MCF 10A (cell line): ENCODE measurements around the gene MYO7B. TPM values are rescaled to one million over a fixed set of nuclear protein-coding genes. Genes with fewer than 3 reads are reported as not detected.

ENCODE experiments used
- BruUV-seq: library from RNA; stranded (reverse); fragments of 400-500 nt; replicated peaks from 2 replicates; lab custom pipeline; 2021; lab: Mats Ljungman, UMichigan
- CTCF ChIA-PET: fragments of 300-600 bp; sonication (Branson Sonifier 250); formaldehyde crosslinking; extraction: SDS; loops from one replicate; lab custom pipeline; 2021; ENCODE audit warnings: antibody characterized with exemption, inconsistent platforms; lab: Yijun Ruan, JAX
- POLR2A ChIA-PET: fragments of 300-600, 350-650 bp; sonication (Branson Sonifier 250); formaldehyde crosslinking; extraction: SDS; loops from one replicate; lab custom pipeline; 2020; ENCODE audit warnings: antibody characterized with exemption, inconsistent platforms; lab: Yijun Ruan, JAX
- DNase-seq: peaks from one replicate; pipeline ENCODE4 v3.0.0-alpha.2; 2018; ENCODE audit not compliant: unreplicated experiment
- H3K27ac Mint-ChIP-seq: one replicate; pipeline ENCODE4 v1.8.0; 2022; ENCODE audit warnings: mild to moderate bottlenecking, low read depth, mixed read lengths; ENCODE audit not compliant: unreplicated experiment
- H3K27me3 Mint-ChIP-seq: one replicate; pipeline ENCODE4 v1.8.0; 2022; ENCODE audit warnings: mixed read lengths; ENCODE audit not compliant: insufficient read depth, unreplicated experiment
- H3K36me3 Mint-ChIP-seq: one replicate; pipeline ENCODE4 v1.8.0; 2022; ENCODE audit warnings: mild to moderate bottlenecking, moderate library complexity, mixed read lengths; ENCODE audit not compliant: insufficient read depth, unreplicated experiment
- H3K4me1 Mint-ChIP-seq: one replicate; pipeline ENCODE4 v1.8.0; 2022; ENCODE audit warnings: mixed read lengths; ENCODE audit not compliant: insufficient read depth, unreplicated experiment
- H3K4me3 Mint-ChIP-seq: one replicate; pipeline ENCODE4 v1.8.0; 2022; ENCODE audit warnings: mild to moderate bottlenecking, moderate library complexity, mixed read lengths; ENCODE audit not compliant: unreplicated experiment
- H3K9me3 Mint-ChIP-seq: one replicate; pipeline ENCODE4 v1.8.0; 2022; ENCODE audit warnings: mixed read lengths; ENCODE audit not compliant: unreplicated experiment
- intact Hi-C: fragments of 100-400 bp; cut with micrococcal nuclease; formaldehyde crosslinking; loops from 2 replicates; pipeline ENCODE4 v1.14.1; 2022
- total RNA-seq: library from RNA; stranded (reverse); gene quantifications from 2 replicates; pipeline ENCODE4 v1.2.3, GENCODE V29; 2022
- TF ChIP-seq, protein P1 (sequence below): fragments of 200-600 bp; IDR thresholded peaks from one replicate; pipeline ENCODE4 v1.8.0; 2022; ENCODE audit warnings: antibody characterized with exemption, mild to moderate bottlenecking; ENCODE audit not compliant: unreplicated experiment

MYO7B gene
- total RNA-seq, 1 experiment from 2014 or later, result not detected

GRCh38 chr2:127647242-127648190 is 112.0 kb downstream of the MYO7B start:
- H3K9me3 Mint-ChIP-seq, result no peaks in the 10 kb centered on the region
- no TSS peak for BruUV-seq
- intact Hi-C loops, result loop anchor here (5.0 kb wide), 2 partner anchors 140 to 450 kb away; no protein-coding TSS in a partner anchor
- no peak overlapping the region for H3K27ac Mint-ChIP-seq
- POLR2A ChIA-PET, result no interaction called here
- peaks cover 4% of the 10 kb centered on the region for H3K4me1 Mint-ChIP-seq
- H3K36me3 Mint-ChIP-seq, result no peaks in the 10 kb centered on the region
- TF ChIP-seq, protein P1, sequence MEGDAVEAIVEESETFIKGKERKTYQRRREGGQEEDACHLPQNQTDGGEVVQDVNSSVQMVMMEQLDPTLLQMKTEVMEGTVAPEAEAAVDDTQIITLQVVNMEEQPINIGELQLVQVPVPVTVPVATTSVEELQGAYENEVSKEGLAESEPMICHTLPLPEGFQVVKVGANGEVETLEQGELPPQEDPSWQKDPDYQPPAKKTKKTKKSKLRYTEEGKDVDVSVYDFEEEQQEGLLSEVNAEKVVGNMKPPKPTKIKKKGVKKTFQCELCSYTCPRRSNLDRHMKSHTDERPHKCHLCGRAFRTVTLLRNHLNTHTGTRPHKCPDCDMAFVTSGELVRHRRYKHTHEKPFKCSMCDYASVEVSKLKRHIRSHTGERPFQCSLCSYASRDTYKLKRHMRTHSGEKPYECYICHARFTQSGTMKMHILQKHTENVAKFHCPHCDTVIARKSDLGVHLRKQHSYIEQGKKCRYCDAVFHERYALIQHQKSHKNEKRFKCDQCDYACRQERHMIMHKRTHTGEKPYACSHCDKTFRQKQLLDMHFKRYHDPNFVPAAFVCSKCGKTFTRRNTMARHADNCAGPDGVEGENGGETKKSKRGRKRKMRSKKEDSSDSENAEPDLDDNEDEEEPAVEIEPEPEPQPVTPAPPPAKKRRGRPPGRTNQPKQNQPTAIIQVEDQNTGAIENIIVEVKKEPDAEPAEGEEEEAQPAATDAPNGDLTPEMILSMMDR, result no peak
- no peak overlapping the region for H3K4me3 Mint-ChIP-seq
- peak; percentile 39 for DNase-seq
- CTCF ChIA-PET, result interaction anchor here (0.6 to 3.0 kb wide), 3 partner anchors 29 to 169 kb away, joined by 3 to 12 read pairs (median 3); partner anchors contain the start of gene LIMS2
- H3K27me3 Mint-ChIP-seq, result no peaks in the 10 kb centered on the region

- POLR2A ChIA-PET, result no interaction called here
- no peak overlapping the region for H3K4me3 Mint-ChIP-seq
These were observed 112.8 kb downstream of the MYO7B start for GRCh38 chr2:127648321-127648720.

DNA sequence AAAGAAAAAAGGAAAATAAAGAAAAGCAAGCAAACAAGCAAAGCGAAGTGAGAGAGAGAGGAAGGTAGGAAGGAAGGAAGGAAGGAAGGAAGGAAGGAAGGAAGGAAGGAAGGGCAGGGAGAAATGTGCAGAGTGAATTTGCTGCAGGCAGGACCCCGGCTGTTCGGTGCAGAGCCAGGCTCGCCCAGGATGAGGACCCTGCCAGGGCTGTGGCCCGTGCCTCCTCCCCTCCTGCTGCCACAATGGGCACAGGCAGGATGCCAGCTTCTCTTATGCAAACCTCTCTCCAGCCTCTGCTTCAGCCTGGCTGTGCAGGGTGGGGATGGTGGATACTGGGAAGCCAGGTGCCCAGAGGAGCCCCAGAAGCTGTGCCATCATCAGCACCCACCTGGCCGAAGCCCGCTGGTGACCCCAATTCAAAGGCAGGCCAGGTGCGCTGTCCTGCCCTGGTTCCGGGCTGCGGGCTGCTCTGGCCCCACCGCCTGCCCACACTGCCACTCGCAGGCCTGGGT is 113.7 kb downstream of the MYO7B start:
- ChIA-PET POLR2A (interaction anchor here (1.2 kb wide), 2 partner anchors 9 to 124 kb away, joined by 3 to 4 read pairs; no protein-coding TSS in a partner anchor), CTCF (interaction anchor here (0.5 to 3.0 kb wide), 7 partner anchors 10 to 504 kb away, joined by 3 to 12 read pairs (median 4); partner anchors contain the start of gene LIMS2)
- no peaks in the 10 kb centered on the region for H3K36me3 Mint-ChIP-seq
- no peak overlapping the region for H3K4me3 Mint-ChIP-seq
- no peaks in the 10 kb centered on the region for H3K9me3 Mint-ChIP-seq
- peaks cover 4% of the 10 kb centered on the region for H3K4me1 Mint-ChIP-seq
- H3K27me3 Mint-ChIP-seq, result no peaks in the 10 kb centered on the region
- H3K27ac Mint-ChIP-seq, result no peak overlapping the region
- intact Hi-C loops, result loop anchor here (1.0 to 5.0 kb wide), 5 partner anchors 58 to 452 kb away; partner anchors contain the start of gene IWS1
- BruUV-seq, result no TSS peak
- DNase-seq, result peak; percentile 55
- TF ChIP-seq, protein P1, result no peak

More at GRCh38 chr2:127648321-127648720, 112.8 kb downstream of the MYO7B start:
- Mint-ChIP-seq H3K4me1 (peaks cover 4% of the 10 kb centered on the region), H3K36me3 (no peaks in the 10 kb centered on the region), H3K27me3 (no peaks in the 10 kb centered on the region), H3K27ac (no peak overlapping the region), H3K9me3 (no peaks in the 10 kb centered on the region)
- DNase-seq, result no peak
- intact Hi-C loops, result loop anchor here (5.0 kb wide), 2 partner anchors 141 to 451 kb away; no protein-coding TSS in a partner anchor
- TF ChIP-seq, protein P1, result no peak
- no TSS peak for BruUV-seq
- CTCF ChIA-PET, result interaction anchor here (2.2 to 3.0 kb wide), 2 partner anchors 28 to 34 kb away, joined by 4 to 12 read pairs; partner anchors contain the start of gene LIMS2
